Testis (tissue), 2 donors: ENCODE data around the gene MEGF11.

Experiments used
- POLR2A ChIP-seq: fragments of 450-650 bp; IDR thresholded peaks from one replicate; pipeline ENCODE4 v1.6.1; 2017; ENCODE audit warnings: antibody characterized with exemption, mild to moderate bottlenecking, moderate library complexity
- TF ChIP-seq, protein P1 (sequence below), 3 experiments: fragments of 450-650 bp in 2 of 3; fragments of 200-600 bp in 1 of 3; sonication (generic) in 1 of 3; IDR thresholded peaks; one replicate each; pipeline ENCODE4 v1.5.1; 2016 to 2019; ENCODE audit warnings: antibody characterized with exemption in 3 of 3, mild to moderate bottlenecking in 2 of 3, moderate library complexity in 1 of 3

DNA sequence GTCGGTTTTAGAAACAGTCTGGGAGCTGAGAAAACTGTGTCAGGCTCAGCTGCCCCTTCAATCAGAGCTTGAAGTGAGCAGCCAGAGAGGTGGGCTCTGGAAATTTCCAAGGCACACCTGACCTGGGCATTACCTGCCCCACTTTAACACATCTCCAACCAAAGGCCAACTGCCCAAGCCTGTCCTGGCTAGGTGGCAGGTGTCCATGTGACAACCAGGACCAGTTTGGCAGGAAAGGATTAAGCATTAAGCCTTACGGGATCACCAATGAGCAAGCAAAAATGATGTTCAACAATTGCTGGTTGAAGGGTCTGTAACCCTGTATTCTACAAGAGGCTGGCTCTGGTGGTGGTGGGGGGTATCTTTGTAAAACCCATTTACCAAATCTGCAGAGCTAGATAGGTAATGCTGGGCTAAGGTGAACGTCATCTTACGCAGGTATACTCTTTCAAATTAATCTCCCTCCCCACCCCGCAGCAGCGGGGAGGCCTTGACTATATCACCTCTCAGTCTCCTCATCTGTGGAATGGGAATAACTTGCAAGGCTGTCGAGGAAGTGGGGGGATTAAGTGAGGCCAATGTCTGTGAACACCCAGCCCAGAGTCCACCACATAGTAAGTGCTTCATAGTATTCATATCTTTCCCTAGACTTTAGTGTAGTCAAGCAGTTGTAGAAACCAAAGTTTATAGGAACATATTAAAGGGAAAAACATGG lies 183.2 kb downstream of the MEGF11 start:
- TF ChIP-seq, protein P1, sequence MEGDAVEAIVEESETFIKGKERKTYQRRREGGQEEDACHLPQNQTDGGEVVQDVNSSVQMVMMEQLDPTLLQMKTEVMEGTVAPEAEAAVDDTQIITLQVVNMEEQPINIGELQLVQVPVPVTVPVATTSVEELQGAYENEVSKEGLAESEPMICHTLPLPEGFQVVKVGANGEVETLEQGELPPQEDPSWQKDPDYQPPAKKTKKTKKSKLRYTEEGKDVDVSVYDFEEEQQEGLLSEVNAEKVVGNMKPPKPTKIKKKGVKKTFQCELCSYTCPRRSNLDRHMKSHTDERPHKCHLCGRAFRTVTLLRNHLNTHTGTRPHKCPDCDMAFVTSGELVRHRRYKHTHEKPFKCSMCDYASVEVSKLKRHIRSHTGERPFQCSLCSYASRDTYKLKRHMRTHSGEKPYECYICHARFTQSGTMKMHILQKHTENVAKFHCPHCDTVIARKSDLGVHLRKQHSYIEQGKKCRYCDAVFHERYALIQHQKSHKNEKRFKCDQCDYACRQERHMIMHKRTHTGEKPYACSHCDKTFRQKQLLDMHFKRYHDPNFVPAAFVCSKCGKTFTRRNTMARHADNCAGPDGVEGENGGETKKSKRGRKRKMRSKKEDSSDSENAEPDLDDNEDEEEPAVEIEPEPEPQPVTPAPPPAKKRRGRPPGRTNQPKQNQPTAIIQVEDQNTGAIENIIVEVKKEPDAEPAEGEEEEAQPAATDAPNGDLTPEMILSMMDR (IDR thresholded peaks at IDR 0.05): no peak
- no peak for TF ChIP-seq POLR2A
